Ascending aorta (tissue), 2 donors: Measurements from ENCODE around the gene HMGN3. TPM values are rescaled to one million over a fixed set of nuclear protein-coding genes. Genes with fewer than 3 reads are reported as not detected.

Experiments used
- DNase-seq, 2 donors: peaks; one replicate each; pipeline ENCODE4 v3.0.0-alpha.2; 2019; ENCODE audit warnings: low spot score in 2 of 2
- H3K27ac ChIP-seq, 2 donors: fragments of 200-600 bp; sonication (generic); one replicate each; pipeline ENCODE4 v1.5.1; 2016 to 2017; ENCODE audit warnings: mild to moderate bottlenecking in 1 of 2
- H3K27me3 ChIP-seq: fragments of 200-600 bp; sonication (generic); one replicate; pipeline ENCODE4 v1.5.1; 2017
- H3K36me3 ChIP-seq, 2 donors: fragments of 200-600 bp; sonication (generic); one replicate each; pipeline ENCODE4 v1.5.1; 2016
- H3K4me1 ChIP-seq, 2 donors: fragments of 200-600 bp; sonication (generic); one replicate each; pipeline ENCODE4 v1.5.1; 2016 to 2017; ENCODE audit warnings: mild to moderate bottlenecking in 1 of 2
- H3K4me3 ChIP-seq, 2 donors: fragments of 200-600 bp; sonication (generic); one replicate each; pipeline ENCODE4 v1.5.1; 2016 to 2017; ENCODE audit warnings: mild to moderate bottlenecking in 1 of 2
- H3K9me3 ChIP-seq, 2 donors: fragments of 200-600 bp; sonication (generic); one replicate each; pipeline ENCODE4 v1.5.1; 2016
- CTCF ChIP-seq, 3 experiments: fragments of 200-600 bp in 2 of 3; fragments of 450-650 bp in 1 of 3; sonication (generic) in 2 of 3; IDR thresholded peaks; one replicate each; pipeline ENCODE4 v1.5.1; 2016 to 2019; ENCODE audit warnings: antibody characterized with exemption in 3 of 3, mild to moderate bottlenecking in 1 of 3, moderate library complexity in 1 of 3
- intact Hi-C: fragments of 100-400 bp; cut with DNase I; formaldehyde crosslinking; loops from one replicate; pipeline ENCODE4 v1.15.1; 2023
- total RNA-seq: library from RNA; depleted of rRNA; stranded (reverse); fragments of >200 nt; gene quantifications from one replicate; pipeline ENCODE4 v1.1.0, GENCODE V29; 2016

HMGN3 gene
- total RNA-seq, 1 donor from 2014 or later, result 32.7 TPM

- intact Hi-C loops, result no loop called here
- Histone ChIP-seq H3K9me3 (no peaks in the 10 kb centered on the region), H3K4me1 (no peaks in the 10 kb centered on the region), H3K27ac (no peak overlapping the region), H3K36me3 (no peaks in the 10 kb centered on the region), H3K27me3 (no peaks in the 10 kb centered on the region), H3K4me3 (no peak overlapping the region)
- no peak for TF ChIP-seq CTCF (IDR thresholded peaks at IDR 0.05)
- no peak for DNase-seq
These were observed 8.5 kb downstream of the HMGN3 start for GRCh38 chr6:79225717-79226599.

DNA sequence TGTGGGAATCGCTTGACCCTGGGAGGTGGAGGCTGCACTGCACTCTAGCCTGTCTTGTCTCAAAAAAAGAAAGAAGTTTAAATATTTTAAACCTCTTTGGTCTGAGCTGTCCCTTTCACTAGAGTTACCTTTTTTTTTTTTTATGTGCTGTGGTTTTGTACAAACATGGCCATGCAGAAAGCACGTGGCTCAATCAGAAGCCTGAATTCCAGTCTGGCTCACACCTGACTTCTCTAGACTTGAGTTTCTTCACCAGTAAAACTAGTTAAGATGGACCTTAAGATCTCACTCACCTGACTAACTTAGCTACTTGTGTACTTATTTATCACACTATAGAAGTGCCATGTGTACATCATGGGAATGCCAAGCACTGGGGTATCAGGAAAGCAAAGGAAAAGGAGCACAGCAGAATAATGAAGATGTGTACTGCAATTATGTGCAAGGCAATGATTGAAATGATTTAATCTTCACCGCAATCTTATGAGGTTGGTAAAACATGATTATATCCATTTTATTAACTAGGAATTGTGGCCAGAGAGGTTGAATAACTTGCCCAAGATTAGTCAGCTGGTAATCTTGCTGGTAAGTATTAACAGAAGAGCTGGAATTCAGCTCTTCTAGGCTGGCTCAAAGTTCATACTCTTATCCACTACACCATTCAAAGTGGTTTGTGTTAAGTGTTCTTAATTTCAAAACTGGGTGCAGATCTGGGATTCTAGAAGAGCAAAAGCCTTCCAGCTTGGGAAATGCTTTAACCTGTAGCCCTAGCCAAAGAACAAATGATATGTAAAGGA lies 10.7 kb downstream of the HMGN3 start:
- intact Hi-C loops, result no loop called here
- no peak for TF ChIP-seq CTCF (IDR thresholded peaks at IDR 0.05)
- DNase-seq, result no peak
- Histone ChIP-seq H3K4me3 (no peak overlapping the region), H3K36me3 (no peaks in the 10 kb centered on the region), H3K27me3 (no peaks in the 10 kb centered on the region), H3K4me1 (no peaks in the 10 kb centered on the region), H3K9me3 (no peaks in the 10 kb centered on the region), H3K27ac (no peak overlapping the region)

- no peak for TF ChIP-seq CTCF (IDR thresholded peaks at IDR 0.05)
- DNase-seq, result no peak
- H3K27ac ChIP-seq, result no peak overlapping the region
These were observed 19.2 kb downstream of the HMGN3 start for GRCh38 chr6:79215213-79215824.

DNA sequence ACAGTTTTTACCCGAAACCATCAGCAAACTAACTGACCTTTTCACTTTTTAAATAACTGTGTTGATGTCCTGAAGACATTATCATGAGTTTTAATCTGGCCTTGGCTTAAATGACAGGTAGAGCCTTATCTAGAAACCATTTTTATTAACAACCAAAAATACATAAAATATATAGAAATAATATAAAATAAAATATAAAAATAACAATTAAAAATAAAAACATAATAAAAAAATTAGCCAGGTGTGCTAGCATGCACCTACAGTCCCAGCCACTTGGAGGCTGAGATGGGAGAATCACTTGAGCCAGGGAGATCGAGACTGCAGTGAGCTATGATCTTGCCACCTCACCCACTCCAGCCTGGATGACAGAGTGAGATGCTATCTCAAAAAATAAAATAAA lies 21.6 kb downstream of the HMGN3 start:
- Histone ChIP-seq H3K4me1 (no peaks in the 10 kb centered on the region), H3K36me3 (peaks cover 0 to 7% of the 10 kb centered on the region in 2 donors), H3K4me3 (no peak overlapping the region), H3K27me3 (no peaks in the 10 kb centered on the region), H3K9me3 (no peaks in the 10 kb centered on the region), H3K27ac (no peak overlapping the region)
- DNase-seq, result no peak
- no peak for TF ChIP-seq CTCF (IDR thresholded peaks at IDR 0.05)
- intact Hi-C loops, result no loop called here

More at GRCh38 chr6:79215213-79215824, 19.2 kb downstream of the HMGN3 start:
- Histone ChIP-seq H3K4me3 (no peak overlapping the region), H3K36me3 (peaks cover 0 to under 1% of the 10 kb centered on the region in 2 donors), H3K4me1 (no peaks in the 10 kb centered on the region), H3K9me3 (no peaks in the 10 kb centered on the region), H3K27me3 (no peaks in the 10 kb centered on the region)
- intact Hi-C loops, result no loop called here

DNA sequence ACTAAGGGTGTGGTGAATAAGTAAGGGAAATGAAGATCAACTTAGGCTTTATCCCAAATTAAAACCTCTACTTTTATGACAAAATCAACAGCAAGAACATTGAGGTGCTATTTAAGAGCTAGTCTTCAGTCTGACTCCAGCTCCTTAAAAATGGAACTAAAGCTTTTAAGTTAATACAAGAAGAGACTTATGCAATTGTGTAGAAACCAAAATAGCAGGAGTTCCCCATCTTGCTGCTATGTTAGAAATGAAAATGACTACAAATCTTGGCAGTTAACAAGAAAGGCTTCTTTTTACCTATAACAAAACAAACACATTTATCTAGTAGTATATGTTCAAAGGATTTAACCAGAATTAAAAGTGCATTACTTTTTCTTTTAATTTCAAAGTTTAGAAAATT lies 25.7 kb downstream of the HMGN3 start:
- no peak for DNase-seq
- Histone ChIP-seq H3K4me1 (no peaks in the 10 kb centered on the region), H3K9me3 (no peaks in the 10 kb centered on the region), H3K4me3 (no peak overlapping the region), H3K36me3 (peaks cover 8 to 22% of the 10 kb centered on the region in 2 donors), H3K27ac (no peak overlapping the region), H3K27me3 (no peaks in the 10 kb centered on the region)
- no peak for TF ChIP-seq CTCF (IDR thresholded peaks at IDR 0.05)
- intact Hi-C loops, result no loop called here
